Caco-2 (cell line): ENCODE data around the gene MXD3. TPM values are rescaled to one million over a fixed set of nuclear protein-coding genes. Genes with fewer than 3 reads are reported as not detected.

Source experiments
- BruUV-seq: library from RNA; stranded (reverse); fragments of 400-500 nt; replicated peaks from 2 replicates; lab custom pipeline; 2021; lab: Mats Ljungman, UMichigan
- CTCF ChIA-PET: fragments of 300-600 bp; sonication (Branson Sonifier 250); formaldehyde crosslinking; loops from one replicate; lab custom pipeline; 2022; ENCODE audit warnings: antibody characterized with exemption; lab: Charles Lee
- POLR2A ChIA-PET: fragments of 300-600 bp; sonication (Branson Sonifier 250); formaldehyde crosslinking; loops from one replicate; lab custom pipeline; 2022; ENCODE audit warnings: antibody characterized with exemption; lab: Charles Lee
- DNase-seq, 2 experiments: peaks; one replicate each; pipeline versions ENCODE4 v3.0.0 to v3.0.0-alpha.2; 2020 to 2022
- H3K27me3 ChIP-seq: replicated peaks from 2 replicates; pipeline ENCODE4 v1.6.0; 2011; ENCODE audit warnings: low read length; ENCODE audit not compliant: control insufficient read depth, insufficient read depth
- H3K36me3 ChIP-seq: 2 replicates; pipeline ENCODE4 v1.5.1; 2011; ENCODE audit warnings: low read length; ENCODE audit not compliant: control insufficient read depth, insufficient read depth
- H3K4me1 ChIP-seq: fragments of 250-450 bp; sonication (Bioruptor Pico); 2 replicates; pipeline ENCODE4 v1.5.1; 2020; ENCODE audit warnings: mild to moderate bottlenecking
- H3K4me3 ChIP-seq: 2 replicates; pipeline ENCODE4 v1.5.1; 2011; ENCODE audit warnings: low read depth, mild to moderate bottlenecking, control low read depth, low read length
- H3K9me3 ChIP-seq: fragments of 250-450 bp; sonication (Bioruptor Pico); 2 replicates; pipeline ENCODE4 v1.5.1; 2020; ENCODE audit warnings: mild to moderate bottlenecking, moderate library complexity
- H3K27ac Mint-ChIP-seq: one replicate; pipeline ENCODE4 v1.8.0; 2022; ENCODE audit warnings: mixed read lengths; ENCODE audit not compliant: unreplicated experiment
- H3K27me3 Mint-ChIP-seq: one replicate; pipeline ENCODE4 v1.8.0; 2022; ENCODE audit warnings: mixed read lengths; ENCODE audit not compliant: insufficient read depth, unreplicated experiment
- H3K36me3 Mint-ChIP-seq: one replicate; pipeline ENCODE4 v1.8.0; 2022; ENCODE audit warnings: mild to moderate bottlenecking, mixed read lengths; ENCODE audit not compliant: insufficient read depth, unreplicated experiment
- H3K4me1 Mint-ChIP-seq: one replicate; pipeline ENCODE4 v1.8.0; 2022; ENCODE audit warnings: low read depth, mixed read lengths; ENCODE audit not compliant: unreplicated experiment
- H3K4me3 Mint-ChIP-seq: one replicate; pipeline ENCODE4 v1.8.0; 2022; ENCODE audit warnings: mild to moderate bottlenecking, moderate library complexity, mixed read lengths; ENCODE audit not compliant: unreplicated experiment
- H3K9me3 Mint-ChIP-seq: one replicate; pipeline ENCODE4 v1.8.0; 2022; ENCODE audit warnings: mixed read lengths; ENCODE audit not compliant: unreplicated experiment
- intact Hi-C: fragments of 100-400 bp; cut with micrococcal nuclease; formaldehyde crosslinking; loops from one replicate; pipeline ENCODE4 v1.10.0; 2022; ENCODE audit not compliant: unreplicated experiment
- total RNA-seq: library from RNA; stranded (reverse); gene quantifications from 2 replicates; pipeline ENCODE4 v1.2.3, GENCODE V29; 2022
- TF ChIP-seq, protein P1 (sequence below), 2 experiments: fragments of 200-600 bp in 1 of 2; IDR thresholded peaks; 1 replicate in 1 of 2; 2 replicates in 1 of 2; pipeline versions ENCODE4 v1.5.1 to v1.8.0; 2011 to 2022; ENCODE audit warnings: antibody characterized with exemption in 1 of 2, control low read depth in 1 of 2, inconsistent platforms in 1 of 2, low read depth in 1 of 2, low read length in 1 of 2, mild to moderate bottlenecking in 1 of 2, moderate library complexity in 1 of 2; ENCODE audit not compliant: insufficient read depth in 1 of 2, severe bottlenecking in 1 of 2, unreplicated experiment in 1 of 2

Gene MXD3
- total RNA-seq, 1 experiment from 2014 or later, result 19.8 TPM

DNA sequence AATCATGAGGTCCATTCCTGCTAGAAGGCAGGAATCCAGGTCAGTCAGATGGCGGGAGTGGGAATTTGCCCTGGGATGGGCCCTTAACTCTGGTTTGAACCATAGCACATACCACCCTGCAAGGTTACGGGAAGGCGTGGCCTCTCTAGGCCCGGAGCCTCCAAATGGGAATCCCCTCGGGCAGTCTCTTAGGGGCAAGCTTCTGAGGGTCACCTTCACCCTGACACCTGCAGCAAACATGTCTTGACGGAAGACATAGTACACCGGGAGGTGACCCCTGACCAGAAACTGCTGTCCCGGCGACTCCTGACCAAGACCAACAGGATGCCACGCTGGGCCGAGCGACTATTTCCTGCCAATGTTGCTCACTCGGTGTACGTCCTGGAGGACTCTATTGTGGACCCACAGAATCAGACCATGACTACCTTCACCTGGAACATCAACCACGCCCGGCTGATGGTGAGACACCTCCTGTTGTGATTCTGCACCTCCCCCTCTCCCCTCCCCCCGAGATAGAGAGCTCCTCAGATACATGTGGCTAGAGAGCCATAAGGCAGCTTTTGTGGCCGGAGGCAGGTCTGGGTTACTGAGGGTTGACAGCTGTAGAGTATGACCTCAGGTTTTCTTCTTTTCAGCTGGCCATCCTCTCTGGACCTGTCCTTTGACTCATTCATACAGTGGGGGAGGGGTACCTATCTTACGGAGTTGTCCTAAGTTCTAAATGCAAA lies 7.1 kb downstream of the MXD3 start:
- POLR2A ChIA-PET, result no interaction called here

DNA sequence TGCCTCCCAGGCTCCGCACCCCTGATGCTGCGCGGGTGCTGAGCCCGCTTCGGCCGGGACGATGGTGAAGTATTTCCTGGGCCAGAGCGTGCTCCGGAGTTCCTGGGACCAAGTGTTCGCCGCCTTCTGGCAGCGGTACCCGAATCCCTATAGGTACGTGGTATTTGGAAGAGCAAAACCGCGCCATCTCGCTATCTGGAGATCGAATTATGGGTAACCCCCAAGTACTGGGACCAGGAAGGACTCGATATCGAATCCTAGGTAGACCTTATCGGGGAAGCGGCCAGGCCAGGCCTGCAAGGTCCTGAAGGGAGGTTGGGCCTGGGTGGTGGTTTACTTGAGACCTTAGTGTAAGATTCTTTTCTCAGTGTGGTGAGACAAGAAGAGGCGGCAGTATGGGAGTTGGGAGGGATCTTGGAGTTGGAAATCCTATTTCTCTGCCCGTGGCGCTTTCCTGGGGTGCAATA lies 7.7 kb downstream of the MXD3 start:
- Histone ChIP-seq H3K36me3 (peaks cover 9% of the 10 kb centered on the region), H3K4me3 (peak overlapping the region; percentile 89), H3K9me3 (no peaks in the 10 kb centered on the region), H3K27me3 (no peaks in the 10 kb centered on the region), H3K4me1 (peaks cover 29% of the 10 kb centered on the region)
- ChIA-PET POLR2A (interaction anchor here (0.6 to 1.8 kb wide), 4 partner anchors 8 to 217 kb away, joined by 3 to 7 read pairs (median 6); partner anchors contain the start of genes FGFR4, GRK6 and LMAN2), CTCF (interaction anchor here (0.7 to 2.4 kb wide), 4 partner anchors 40 to 192 kb away, joined by 3 to 13 read pairs (median 4); no protein-coding TSS in a partner anchor)
- H3K36me3 Mint-ChIP-seq, result peaks cover 72% of the 10 kb centered on the region
- DNase-seq, result no peak
- intact Hi-C loops, result no loop called here
- H3K4me1 Mint-ChIP-seq, result peaks cover 26% of the 10 kb centered on the region
- H3K9me3 Mint-ChIP-seq, result no peaks in the 10 kb centered on the region
- H3K4me3 Mint-ChIP-seq, result peak overlapping the region; percentile 94
- peak overlapping the region; percentile 94 for H3K27ac Mint-ChIP-seq
- TSS peak; percentile 67 for BruUV-seq
- no peaks in the 10 kb centered on the region for H3K27me3 Mint-ChIP-seq
- TF ChIP-seq, protein P1, sequence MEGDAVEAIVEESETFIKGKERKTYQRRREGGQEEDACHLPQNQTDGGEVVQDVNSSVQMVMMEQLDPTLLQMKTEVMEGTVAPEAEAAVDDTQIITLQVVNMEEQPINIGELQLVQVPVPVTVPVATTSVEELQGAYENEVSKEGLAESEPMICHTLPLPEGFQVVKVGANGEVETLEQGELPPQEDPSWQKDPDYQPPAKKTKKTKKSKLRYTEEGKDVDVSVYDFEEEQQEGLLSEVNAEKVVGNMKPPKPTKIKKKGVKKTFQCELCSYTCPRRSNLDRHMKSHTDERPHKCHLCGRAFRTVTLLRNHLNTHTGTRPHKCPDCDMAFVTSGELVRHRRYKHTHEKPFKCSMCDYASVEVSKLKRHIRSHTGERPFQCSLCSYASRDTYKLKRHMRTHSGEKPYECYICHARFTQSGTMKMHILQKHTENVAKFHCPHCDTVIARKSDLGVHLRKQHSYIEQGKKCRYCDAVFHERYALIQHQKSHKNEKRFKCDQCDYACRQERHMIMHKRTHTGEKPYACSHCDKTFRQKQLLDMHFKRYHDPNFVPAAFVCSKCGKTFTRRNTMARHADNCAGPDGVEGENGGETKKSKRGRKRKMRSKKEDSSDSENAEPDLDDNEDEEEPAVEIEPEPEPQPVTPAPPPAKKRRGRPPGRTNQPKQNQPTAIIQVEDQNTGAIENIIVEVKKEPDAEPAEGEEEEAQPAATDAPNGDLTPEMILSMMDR (IDR thresholded peaks at IDR 0.05; ENCODE audit: insufficient read depth in 1 of 2, low read depth in 1 of 2, low read length in 1 of 2, severe bottlenecking in 1 of 2, unreplicated experiment in 1 of 2), result no peak

More for the DNA sequence above, 7.1 kb downstream of the MXD3 start:
- H3K4me3 Mint-ChIP-seq, result peak overlapping the region; percentile 94
- H3K27ac Mint-ChIP-seq, result peak overlapping the region; percentile 94
- no peaks in the 10 kb centered on the region for H3K27me3 Mint-ChIP-seq
- H3K9me3 Mint-ChIP-seq, result no peaks in the 10 kb centered on the region
- no peaks in the 10 kb centered on the region for H3K27me3 ChIP-seq
- peaks cover 8% of the 10 kb centered on the region for H3K36me3 ChIP-seq
- intact Hi-C loops, result no loop called here
- BruUV-seq, result no TSS peak
- peak overlapping the region; percentile 89 for H3K4me3 ChIP-seq
- CTCF ChIA-PET, result interaction anchor here (0.6 kb wide), 1 partner anchor 192 kb away, joined by 3 read pairs; no protein-coding TSS in a partner anchor
- H3K9me3 ChIP-seq, result no peaks in the 10 kb centered on the region
- DNase-seq, result peak in 1 of 2 experiments; percentile 72
- H3K4me1 ChIP-seq, result peaks cover 29% of the 10 kb centered on the region
- peaks cover 74% of the 10 kb centered on the region for H3K36me3 Mint-ChIP-seq
- TF ChIP-seq, protein P1 (IDR thresholded peaks at IDR 0.05; ENCODE audit: insufficient read depth in 1 of 2, low read depth in 1 of 2, low read length in 1 of 2, severe bottlenecking in 1 of 2, unreplicated experiment in 1 of 2), result no peak
- H3K4me1 Mint-ChIP-seq, result peaks cover 25% of the 10 kb centered on the region

DNA sequence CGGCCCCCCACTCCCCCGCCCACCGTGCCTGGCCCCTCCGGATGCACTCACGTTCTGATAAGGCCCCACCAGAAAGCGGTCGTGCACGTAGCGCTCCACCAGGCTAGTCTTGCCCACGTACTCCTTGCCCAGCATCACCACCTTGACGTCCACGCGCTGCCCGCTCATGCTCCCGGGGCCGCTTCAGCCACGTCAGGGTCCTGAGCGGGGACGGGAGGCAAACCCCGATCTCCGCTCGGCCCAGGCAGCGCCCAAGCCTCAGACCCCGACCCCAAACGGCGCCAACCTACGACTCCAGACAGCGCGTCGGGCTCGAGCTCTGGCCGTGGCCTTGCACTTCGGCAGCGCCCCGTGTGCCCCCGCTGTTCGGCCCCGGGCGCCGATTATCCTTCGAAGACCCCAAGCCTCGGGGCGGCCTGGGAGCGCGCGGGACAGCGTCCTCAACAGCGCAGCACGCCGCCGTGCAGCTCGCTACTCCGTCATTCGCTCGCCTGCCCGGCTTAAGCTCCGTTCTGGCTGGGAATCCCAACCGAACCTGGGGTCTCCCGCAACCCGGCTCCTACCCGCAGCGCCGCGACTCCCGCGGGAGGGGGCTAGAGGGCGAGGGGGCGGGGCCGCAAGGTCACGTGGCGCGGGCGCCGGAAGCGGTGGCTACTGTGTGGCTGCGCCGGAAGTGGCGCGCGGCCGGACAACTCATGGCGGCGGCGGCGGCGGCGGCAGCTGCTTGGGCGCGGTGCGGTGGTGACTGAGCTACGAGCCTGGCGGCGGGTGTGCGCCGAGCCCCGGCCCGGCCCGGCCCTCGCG lies 8.4 kb downstream of the MXD3 start, which contains the start of the genes PRELID1 and RAB24:
PRELID1 (plus strand) TSS at position 679 of the 804 bp plus-strand sequence. CDS start 187 bp downstream, outside the sequence.
RAB24 (minus strand) TSS at position 599 of the 804 bp plus-strand sequence; CDS start at position 168, 431 bp downstream.
- Mint-ChIP-seq H3K4me1 (peaks cover 21% of the 10 kb centered on the region), H3K36me3 (peaks cover 72% of the 10 kb centered on the region), H3K4me3 (peak within 1 kb of the TSS; percentile 94), H3K27ac (peak within 1 kb of the TSS; percentile 94), H3K9me3 (no peaks in the 10 kb centered on the region), H3K27me3 (no peaks in the 10 kb centered on the region)
- ChIA-PET POLR2A (interaction anchor here (0.5 to 1.8 kb wide), 7 partner anchors 9 to 658 kb away, joined by 3 to 8 read pairs (median 5); partner anchors contain the start of genes FGFR4, GRK6 and LMAN2), CTCF (interaction anchor here (0.6 to 2.4 kb wide), 5 partner anchors 40 to 191 kb away, joined by 3 to 13 read pairs (median 4); no protein-coding TSS in a partner anchor)
- peak; percentile 87 to 93 for DNase-seq
- Histone ChIP-seq H3K36me3 (peaks cover 9% of the 10 kb centered on the region), H3K4me3 (peak within 1 kb of the TSS; percentile 89), H3K27me3 (no peaks in the 10 kb centered on the region), H3K4me1 (peaks cover 29% of the 10 kb centered on the region), H3K9me3 (no peaks in the 10 kb centered on the region)
- TF ChIP-seq, protein P1 (IDR thresholded peaks at IDR 0.05; ENCODE audit: insufficient read depth in 1 of 2, low read depth in 1 of 2, low read length in 1 of 2, severe bottlenecking in 1 of 2, unreplicated experiment in 1 of 2), result peak; percentile 36 to 55
- BruUV-seq, result TSS peak; percentile 63
- intact Hi-C loops, result no loop called here
